Hepatocyte (in vitro differentiated cells): ENCODE data around the gene APBA2. TPM values are rescaled to one million over a fixed set of nuclear protein-coding genes. Genes with fewer than 3 reads are reported as not detected.

Experiments used
- DNase-seq: peaks from one replicate; pipeline ENCODE4 v3.0.0-alpha.2; 2016; ENCODE audit warnings: low spot score
- H2AFZ ChIP-seq: fragments of 200-600 bp; sonication (generic); 2 replicates; pipeline ENCODE4 v1.6.0; 2016; ENCODE audit warnings: antibody characterized with exemption, mild to moderate bottlenecking
- H3K27ac ChIP-seq: fragments of 200-600 bp; sonication (generic); 2 replicates; pipeline ENCODE4 v1.5.1; 2016; ENCODE audit warnings: mild to moderate bottlenecking
- H3K27me3 ChIP-seq: fragments of 200-600 bp; sonication (generic); 2 replicates; pipeline ENCODE4 v1.6.1; 2016
- H3K36me3 ChIP-seq: fragments of 200-600 bp; sonication (generic); replicated peaks from 2 replicates; pipeline ENCODE4 v1.5.1; 2016; ENCODE audit warnings: low read depth; ENCODE audit not compliant: insufficient read depth
- H3K4me1 ChIP-seq: fragments of 200-600 bp; sonication (generic); 2 replicates; pipeline ENCODE4 v1.5.1; 2016; ENCODE audit warnings: mild to moderate bottlenecking, moderate library complexity; ENCODE audit not compliant: insufficient read depth
- H3K4me2 ChIP-seq: fragments of 200-600 bp; sonication (generic); 2 replicates; pipeline ENCODE4 v1.6.0; 2016
- H3K4me3 ChIP-seq: fragments of 200-600 bp; sonication (generic); 2 replicates; pipeline ENCODE4 v1.5.1; 2016; ENCODE audit warnings: mild to moderate bottlenecking
- H3K79me2 ChIP-seq: fragments of 200-600 bp; sonication (generic); 2 replicates; pipeline ENCODE4 v1.6.0; 2017; ENCODE audit warnings: mild to moderate bottlenecking
- H3K9me2 ChIP-seq: fragments of 200-600 bp; sonication (generic); replicated peaks from 2 replicates; pipeline ENCODE4 v1.6.0; 2017; ENCODE audit warnings: mild to moderate bottlenecking; ENCODE audit not compliant: insufficient read depth
- H3K9me3 ChIP-seq: fragments of 200-600 bp; sonication (generic); 2 replicates; pipeline ENCODE4 v1.5.1; 2016; ENCODE audit warnings: low read depth, mild to moderate bottlenecking
- H4K20me1 ChIP-seq: fragments of 200-600 bp; sonication (generic); 2 replicates; pipeline ENCODE4 v1.6.0; 2016; ENCODE audit warnings: mild to moderate bottlenecking; ENCODE audit not compliant: insufficient read depth, poor library complexity, severe bottlenecking
- CTCF ChIP-seq: fragments of 200-600 bp; sonication (generic); IDR thresholded peaks from 2 replicates; pipeline ENCODE4 v1.5.1; 2016; ENCODE audit warnings: antibody characterized with exemption, mild to moderate bottlenecking; ENCODE audit not compliant: poor library complexity
- EZH2 ChIP-seq: fragments of 200-600 bp; sonication (generic); IDR thresholded peaks from 2 replicates; pipeline ENCODE4 v1.6.1; 2016; ENCODE audit warnings: antibody characterized with exemption, mild to moderate bottlenecking, borderline replicate concordance
- EZH2phosphoT487 ChIP-seq: fragments of 200-600 bp; sonication (generic); IDR thresholded peaks from one replicate; pipeline ENCODE4 v1.6.1; 2018; ENCODE audit warnings: antibody characterized with exemption, mild to moderate bottlenecking, low read depth, moderate library complexity; ENCODE audit not compliant: unreplicated experiment, severe bottlenecking
- WGBS: methylation state at CpG from one replicate; pipeline ENCODE4 v1.1.6; 2016; ENCODE audit warnings: low lambda C conversion rate; ENCODE audit errors: missing lambda C conversion rate; 5-methylcytosine and 5-hydroxymethylcytosine counted together
- polyA plus RNA-seq: library from polyadenylated mRNA; unstranded; fragments of >200 nt; fragmentation: Nextera tagmentation; extraction: Ambion mirVana; gene quantifications from 2 replicates; pipeline ENCODE4 v1.2.1, GENCODE V29; 2016
- total RNA-seq: library from RNA; depleted of rRNA; stranded (reverse); fragments of >200 nt; gene quantifications from 2 replicates; pipeline ENCODE4 v1.2.3, GENCODE V29; 2014

The APBA2 gene
- total and polyA plus RNA-seq, 2 experiments from 2014 or later = 8.4 to 10.1 TPM

GRCh38 chr15:28967066-28967465, 81.3 kb downstream of the APBA2 start:
- H3K27me3 ChIP-seq = no peaks in the 10 kb centered on the region
- H3K27ac ChIP-seq = no peak overlapping the region
- no peak overlapping the region for H3K4me3 ChIP-seq
- H3K4me1 ChIP-seq = no peaks in the 10 kb centered on the region
- TF ChIP-seq CTCF = no peak
- no peak for TF ChIP-seq EZH2phosphoT487
- no peak for TF ChIP-seq EZH2
- H3K36me3 ChIP-seq = no peaks in the 10 kb centered on the region
- DNase-seq = no peak
- H2AFZ ChIP-seq = no peak overlapping the region
- no peaks in the 10 kb centered on the region for H4K20me1 ChIP-seq
- H3K9me2 ChIP-seq = no peaks in the 10 kb centered on the region
- H3K9me3 ChIP-seq = no peaks in the 10 kb centered on the region
- no peaks in the 10 kb centered on the region for H3K79me2 ChIP-seq
- no peak overlapping the region for H3K4me2 ChIP-seq

GRCh38 chr15:28967990-28968389, 82.2 kb downstream of the APBA2 start:
- Histone ChIP-seq H2AFZ (no peak overlapping the region), H3K4me3 (no peak overlapping the region), H3K36me3 (no peaks in the 10 kb centered on the region), H3K79me2 (no peaks in the 10 kb centered on the region), H3K27me3 (no peaks in the 10 kb centered on the region), H3K9me2 (no peaks in the 10 kb centered on the region), H3K4me1 (no peaks in the 10 kb centered on the region), H3K9me3 (no peaks in the 10 kb centered on the region), H3K4me2 (no peak overlapping the region), H4K20me1 (no peaks in the 10 kb centered on the region), H3K27ac (peak overlapping the region; percentile 31)
- TF ChIP-seq EZH2phosphoT487 = no peak
- TF ChIP-seq CTCF = no peak
- TF ChIP-seq EZH2 = no peak
- DNase-seq = no peak
- 90% methylated on average over 6 of the region's 6 CpGs for WGBS

- 95% methylated on average over 14 of the region's 14 CpGs for WGBS
- no peak overlapping the region for H3K27ac ChIP-seq
- no peak overlapping the region for H3K4me2 ChIP-seq
- no peaks in the 10 kb centered on the region for H3K27me3 ChIP-seq
- H3K36me3 ChIP-seq = no peaks in the 10 kb centered on the region
- H3K4me3 ChIP-seq = no peak overlapping the region
- no peaks in the 10 kb centered on the region for H3K79me2 ChIP-seq
- H3K9me3 ChIP-seq = no peaks in the 10 kb centered on the region
- H3K4me1 ChIP-seq = no peaks in the 10 kb centered on the region
- no peaks in the 10 kb centered on the region for H4K20me1 ChIP-seq
- H3K9me2 ChIP-seq = no peaks in the 10 kb centered on the region
- TF ChIP-seq EZH2 = no peak
- no peak for TF ChIP-seq EZH2phosphoT487
- TF ChIP-seq CTCF = no peak
- DNase-seq = no peak
- no peak overlapping the region for H2AFZ ChIP-seq
Observed at GRCh38 chr15:28969511-28970085, 83.8 kb downstream of the APBA2 start.

GRCh38 chr15:28974142-28974541, 88.4 kb downstream of the APBA2 start:
- no peaks in the 10 kb centered on the region for H3K36me3 ChIP-seq
- H2AFZ ChIP-seq = no peak overlapping the region
- H3K4me1 ChIP-seq = no peaks in the 10 kb centered on the region
- H3K9me2 ChIP-seq = no peaks in the 10 kb centered on the region
- no peaks in the 10 kb centered on the region for H3K79me2 ChIP-seq
- no peak overlapping the region for H3K27ac ChIP-seq
- WGBS = 90% methylated on average over 7 of the region's 7 CpGs
- DNase-seq = no peak
- no peaks in the 10 kb centered on the region for H4K20me1 ChIP-seq
- TF ChIP-seq EZH2 = no peak
- TF ChIP-seq EZH2phosphoT487 = no peak
- no peak for TF ChIP-seq CTCF
- H3K4me2 ChIP-seq = no peak overlapping the region
- no peaks in the 10 kb centered on the region for H3K9me3 ChIP-seq
- H3K27me3 ChIP-seq = no peaks in the 10 kb centered on the region
- H3K4me3 ChIP-seq = no peak overlapping the region
